ENCODE results near the gene CDH18.

- TF ChIP-seq, protein P1, sequence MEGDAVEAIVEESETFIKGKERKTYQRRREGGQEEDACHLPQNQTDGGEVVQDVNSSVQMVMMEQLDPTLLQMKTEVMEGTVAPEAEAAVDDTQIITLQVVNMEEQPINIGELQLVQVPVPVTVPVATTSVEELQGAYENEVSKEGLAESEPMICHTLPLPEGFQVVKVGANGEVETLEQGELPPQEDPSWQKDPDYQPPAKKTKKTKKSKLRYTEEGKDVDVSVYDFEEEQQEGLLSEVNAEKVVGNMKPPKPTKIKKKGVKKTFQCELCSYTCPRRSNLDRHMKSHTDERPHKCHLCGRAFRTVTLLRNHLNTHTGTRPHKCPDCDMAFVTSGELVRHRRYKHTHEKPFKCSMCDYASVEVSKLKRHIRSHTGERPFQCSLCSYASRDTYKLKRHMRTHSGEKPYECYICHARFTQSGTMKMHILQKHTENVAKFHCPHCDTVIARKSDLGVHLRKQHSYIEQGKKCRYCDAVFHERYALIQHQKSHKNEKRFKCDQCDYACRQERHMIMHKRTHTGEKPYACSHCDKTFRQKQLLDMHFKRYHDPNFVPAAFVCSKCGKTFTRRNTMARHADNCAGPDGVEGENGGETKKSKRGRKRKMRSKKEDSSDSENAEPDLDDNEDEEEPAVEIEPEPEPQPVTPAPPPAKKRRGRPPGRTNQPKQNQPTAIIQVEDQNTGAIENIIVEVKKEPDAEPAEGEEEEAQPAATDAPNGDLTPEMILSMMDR (IDR thresholded peaks at IDR 0.05): no peak
- no peak for TF ChIP-seq POLR2A (IDR thresholded peaks at IDR 0.05)
These were observed 456.5 kb downstream of the CDH18 start for GRCh38 chr5:19531374-19531952.
